Urothelium cell line (cell line): ENCODE data around the gene CCBE1.

Experiments used
- DNase-seq: peaks from one replicate; pipeline ENCODE4 v3.0.0; 2011; ENCODE audit warnings: low spot score, mixed read lengths
- FAIRE-seq: peaks from 2 replicates; lab custom pipeline; 2011; peaks lifted over from hg19 to GRCh38; lab: Jason Lieb, UNC

CCBE1 gene

DNA sequence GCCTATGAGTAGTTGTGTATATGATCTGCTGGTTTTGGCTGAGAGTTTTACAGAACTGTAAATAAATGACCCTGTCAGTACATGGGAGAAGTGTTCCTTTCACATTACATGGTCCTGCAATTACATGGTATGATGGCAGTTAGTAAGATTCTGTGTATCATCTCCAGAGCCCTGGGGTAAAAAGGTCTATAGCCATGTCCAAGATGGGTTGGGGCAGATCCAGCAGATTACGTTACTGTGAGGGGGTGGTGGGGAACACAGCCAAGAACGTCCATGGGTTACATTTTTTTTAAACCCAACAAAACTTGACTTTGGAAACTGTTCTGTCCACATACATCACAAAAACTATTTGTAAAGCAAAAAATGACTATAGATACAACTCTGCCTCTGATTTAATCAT is 274.0 kb downstream of the CCBE1 start:
- no peak for DNase-seq
- no peak for FAIRE-seq

GRCh38 chr18:59420244-59420643 is 277.0 kb downstream of the CCBE1 start:
- no peak for FAIRE-seq
- DNase-seq: no peak

DNA sequence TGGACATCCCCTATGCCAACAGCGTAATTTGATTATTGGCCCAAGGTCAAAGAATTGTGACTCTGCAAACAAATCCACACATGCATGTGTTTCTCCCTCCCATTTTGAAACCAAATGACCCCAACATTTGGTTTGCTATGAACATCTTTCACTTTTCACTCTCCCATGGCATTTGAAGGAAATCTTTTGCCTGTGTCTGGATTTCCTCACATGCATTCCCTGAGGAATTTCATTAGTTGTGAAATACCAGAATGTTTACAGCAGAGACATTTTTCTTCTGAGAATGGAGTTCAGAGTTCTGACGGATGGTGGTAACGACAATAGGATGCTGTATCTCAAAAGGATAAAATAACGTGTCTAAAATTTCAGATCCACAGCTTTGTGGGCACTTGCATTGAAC is 277.8 kb downstream of the CCBE1 start:
- no peak for FAIRE-seq
- DNase-seq: no peak

DNA sequence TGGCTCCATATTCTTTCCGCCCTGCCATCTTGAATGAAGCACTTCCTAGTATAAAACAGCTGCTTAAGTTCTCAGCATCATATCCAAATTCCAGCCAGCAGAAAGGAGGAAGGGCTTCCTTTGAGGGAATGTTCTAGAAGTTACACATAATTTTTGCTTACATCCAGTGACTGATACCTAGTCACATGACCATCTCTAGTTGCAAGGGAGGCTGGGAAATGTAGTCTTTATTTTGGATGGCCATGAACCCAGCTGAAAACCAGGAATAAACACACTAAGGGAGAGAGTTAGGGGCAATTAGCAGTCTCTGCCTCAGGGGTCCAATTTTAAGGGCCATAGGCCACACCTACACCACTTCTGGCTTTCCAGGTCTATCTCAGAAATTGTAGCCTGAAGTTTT is 280.4 kb downstream of the CCBE1 start:
- DNase-seq: no peak
- no peak for FAIRE-seq

DNA sequence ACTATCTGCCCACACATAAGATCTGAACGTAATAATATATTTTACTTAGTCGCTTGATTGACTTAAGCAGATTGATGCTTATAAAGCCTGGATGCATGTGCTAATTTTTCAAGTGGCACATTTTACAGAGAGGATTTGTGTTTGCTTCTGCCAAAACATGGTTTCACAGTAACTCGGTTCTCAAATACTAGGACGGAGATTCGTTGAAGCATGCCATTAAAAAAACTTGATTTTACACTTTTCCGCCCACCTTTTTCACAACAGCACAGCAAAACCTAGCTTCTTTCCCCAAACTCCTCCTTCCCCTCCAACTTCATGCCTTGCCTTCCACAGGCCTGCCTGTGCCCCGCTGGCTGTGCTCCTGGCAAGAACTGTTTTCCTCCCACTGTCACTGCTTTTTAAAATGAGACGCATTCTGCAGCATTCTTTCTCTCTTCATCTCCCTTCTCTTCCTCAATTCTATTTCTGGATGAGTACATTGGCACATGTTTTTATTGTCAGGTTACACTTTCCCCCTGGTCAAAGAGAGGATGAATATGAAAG is 283.0 kb downstream of the CCBE1 start:
- no peak for DNase-seq
- no peak for FAIRE-seq

DNA sequence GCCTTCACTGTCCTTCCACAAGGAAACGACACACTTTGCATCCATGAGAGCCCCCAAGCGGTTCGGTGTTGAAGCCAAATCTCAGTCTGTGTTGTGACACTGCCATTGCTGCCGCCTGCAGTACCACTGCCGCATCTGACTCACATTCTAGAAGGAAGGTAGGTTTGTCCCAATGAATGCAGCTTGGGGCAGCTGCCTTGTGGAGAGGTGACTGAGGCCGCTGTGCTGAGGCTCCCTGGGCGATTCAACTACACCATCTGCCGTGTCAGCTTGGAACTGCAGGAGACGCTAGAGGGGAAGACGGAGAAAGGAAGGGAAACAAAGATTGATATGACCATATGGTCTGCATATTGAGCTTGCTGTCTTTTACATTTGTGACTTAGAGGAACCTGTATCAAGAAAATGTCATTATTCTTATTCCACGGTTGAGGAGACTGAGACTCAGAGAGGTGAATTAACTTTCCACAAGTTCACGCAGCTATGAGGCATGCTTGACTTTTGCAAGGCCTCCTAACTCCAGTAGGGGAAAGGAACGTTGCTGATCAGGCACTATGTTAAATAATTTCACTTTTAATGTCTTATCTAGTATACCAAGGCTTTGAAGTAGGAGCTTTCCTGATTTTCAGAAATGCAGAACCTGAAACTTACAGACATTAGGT is 294.7 kb downstream of the CCBE1 start:
- DNase-seq: peak; percentile 87
- FAIRE-seq: peak; percentile 84

- no peak for FAIRE-seq
These were observed 296.8 kb downstream of the CCBE1 start for GRCh38 chr18:59400407-59400806.

GRCh38 chr18:59395226-59396175 is 301.7 kb downstream of the CCBE1 start:
- no peak for FAIRE-seq
- no peak for DNase-seq

More at GRCh38 chr18:59400407-59400806, 296.8 kb downstream of the CCBE1 start:
- DNase-seq: no peak

DNA sequence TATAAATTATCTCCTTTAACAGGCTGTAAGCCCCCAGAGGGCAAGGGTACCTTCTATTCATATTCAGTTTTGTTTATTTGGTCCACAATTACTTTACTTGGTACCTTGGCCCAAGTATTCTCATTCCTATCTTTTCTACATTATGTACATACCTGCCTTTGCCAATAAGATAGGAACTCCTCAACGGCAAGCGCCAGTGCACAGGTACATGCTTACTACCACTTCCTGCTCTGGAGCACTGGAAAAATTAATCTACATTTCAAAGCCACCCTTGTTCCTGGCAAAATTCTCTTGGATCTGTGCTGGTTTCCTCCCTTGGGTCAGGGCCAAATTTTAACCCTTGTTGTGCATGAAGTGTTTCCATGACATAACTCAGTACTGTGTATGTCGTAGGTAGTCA is 303.8 kb downstream of the CCBE1 start:
- DNase-seq: no peak
- FAIRE-seq: no peak

GRCh38 chr18:59388817-59389216 is 308.4 kb downstream of the CCBE1 start:
- FAIRE-seq (no peak), DNase-seq (no peak)

- DNase-seq (no peak), FAIRE-seq (no peak)
These were observed 309.3 kb downstream of the CCBE1 start for GRCh38 chr18:59387687-59388565.

DNA sequence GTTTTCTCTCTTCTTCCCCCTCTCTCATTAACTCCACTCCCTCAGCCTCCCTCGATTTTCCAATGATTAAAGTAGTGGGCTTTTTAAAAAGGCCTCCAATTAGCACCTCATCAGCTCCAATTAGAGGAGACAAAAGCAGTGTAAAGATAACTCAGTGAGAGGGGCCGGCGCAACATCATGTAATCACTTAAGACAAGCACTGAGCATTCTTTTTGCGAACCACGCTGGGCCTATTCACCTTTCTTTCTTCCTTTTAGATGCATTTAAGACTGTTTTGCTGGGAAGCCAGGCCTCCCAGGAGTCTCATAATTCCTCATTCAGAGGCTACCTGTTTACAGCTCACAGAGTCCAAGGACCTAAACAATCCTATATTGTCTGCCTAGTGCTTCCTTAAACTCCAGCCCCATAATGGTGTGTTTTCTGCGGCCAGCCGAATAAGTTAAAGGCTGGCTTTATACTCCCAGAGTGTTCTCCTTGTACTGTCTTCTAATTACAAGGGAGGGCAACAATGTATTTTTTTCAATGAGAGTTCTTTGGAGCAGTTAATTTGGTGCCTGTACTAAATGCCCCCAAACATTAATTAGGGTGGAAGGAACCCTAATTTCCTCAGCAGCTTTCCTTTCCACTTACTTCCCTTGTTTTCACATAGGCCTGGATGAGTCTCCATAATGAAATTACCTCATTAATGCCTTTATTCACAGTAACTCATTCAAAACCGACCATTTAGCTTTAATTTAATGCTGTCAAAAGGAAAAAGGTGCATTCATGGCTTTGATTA is 310.1 kb downstream of the CCBE1 start:
- FAIRE-seq (no peak), DNase-seq (no peak)

GRCh38 chr18:59385191-59385590 is 312.0 kb downstream of the CCBE1 start:
- DNase-seq (no peak), FAIRE-seq (no peak)

GRCh38 chr18:59383851-59384250 is 313.4 kb downstream of the CCBE1 start:
- FAIRE-seq (no peak), DNase-seq (no peak)

- DNase-seq (no peak), FAIRE-seq (no peak)
These were observed 314.8 kb downstream of the CCBE1 start for GRCh38 chr18:59382383-59382782.

DNA sequence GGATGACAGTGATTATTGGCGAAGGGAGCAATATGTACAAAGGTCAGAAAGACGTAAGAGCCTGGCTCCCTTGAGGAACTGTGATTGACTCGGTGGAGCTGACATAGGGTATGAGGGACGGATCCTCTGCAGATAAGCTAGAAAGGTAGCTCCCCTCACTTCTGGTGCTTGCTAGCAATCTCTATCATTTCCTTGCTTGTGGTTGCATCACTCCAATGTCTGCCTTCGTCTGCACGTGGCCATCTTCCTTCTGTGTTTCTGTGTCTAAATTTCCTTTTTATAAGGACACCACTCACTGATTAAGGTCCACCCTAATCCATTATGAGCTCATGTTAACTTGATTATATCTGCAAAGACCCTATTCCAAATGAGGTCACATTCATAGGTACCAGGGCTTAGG is 315.3 kb downstream of the CCBE1 start:
- FAIRE-seq (no peak), DNase-seq (no peak)
